ENCODE measurements around the gene MYRIP.
"Not testable (repeated sequence)": the region's sequence is repeated elsewhere in the genome, so short reads cannot be mapped to it uniquely, and the experiment has no call there.

GRCh38 chr3:40077139-40077538 lies 267.7 kb downstream of the MYRIP start:
- not testable (repeated sequence) for TF ChIP-seq TARDBP (IDR thresholded peaks at IDR 0.05); NFRKB (IDR thresholded peaks at IDR 0.05); ARNT (IDR thresholded peaks at IDR 0.05); L3MBTL2 (conservative IDR thresholded peaks at IDR 0.05); CTBP1 (IDR thresholded peaks at IDR 0.05; ENCODE audit: borderline replicate concordance); ELF4 (IDR thresholded peaks at IDR 0.05); SP1 (IDR thresholded peaks at IDR 0.05); FOXM1 (IDR thresholded peaks at IDR 0.05; ENCODE audit: borderline replicate concordance); BHLHE40 (IDR thresholded peaks at IDR 0.05; ENCODE audit: borderline replicate concordance); PKNOX1 (IDR thresholded peaks at IDR 0.05); SUZ12 (IDR thresholded peaks at IDR 0.05); LEF1 (IDR thresholded peaks at IDR 0.05; ENCODE audit: borderline replicate concordance); FOXK2 (IDR thresholded peaks at IDR 0.05); ZNF384 (IDR thresholded peaks at IDR 0.05)
